Breast epithelium (tissue), 4 donors: ENCODE results near the gene ANKH. TPM values are rescaled to one million over a fixed set of nuclear protein-coding genes. Genes with fewer than 3 reads are reported as not detected.

Experiments used
- DNase-seq, 2 donors: peaks; one replicate each; pipeline ENCODE4 v3.0.0-alpha.2; 2019; ENCODE audit warnings: low spot score in 2 of 2
- H3K27ac ChIP-seq, 2 donors: fragments of 200-600 bp; sonication (generic) in 1 of 2; one replicate each; pipeline ENCODE4 v1.5.1; 2016 to 2019; ENCODE audit warnings: mild to moderate bottlenecking in 1 of 2
- H3K27me3 ChIP-seq, 2 donors: fragments of 200-600 bp; sonication (generic) in 1 of 2; one replicate each; pipeline versions ENCODE4 v1.5.1 to v1.6.0; 2017 to 2019; ENCODE audit warnings: control low read depth in 1 of 2, mild to moderate bottlenecking in 1 of 2
- H3K36me3 ChIP-seq: fragments of 200-600 bp; one replicate; pipeline ENCODE4 v1.5.1; 2019
- H3K4me1 ChIP-seq, 2 donors: fragments of 200-600 bp; sonication (generic); one replicate each; pipeline ENCODE4 v1.5.1; 2016 to 2019; ENCODE audit warnings: control low read depth in 1 of 2
- H3K4me3 ChIP-seq, 3 donors: fragments of 200-600 bp; sonication (generic); 1 replicate in 2 of 3; 2 replicates in 1 of 3; pipeline ENCODE4 v1.5.1; 2016 to 2019; ENCODE audit warnings: mild to moderate bottlenecking in 3 of 3, moderate library complexity in 2 of 3
- H3K9me3 ChIP-seq, 2 donors: fragments of 200-600 bp; sonication (generic) in 1 of 2; one replicate each; pipeline ENCODE4 v1.5.1; 2016 to 2019; ENCODE audit warnings: control low read depth in 1 of 2
- CTCF ChIP-seq, 3 donors: fragments of 450-650 bp; IDR thresholded peaks; one replicate each; pipeline ENCODE4 v1.5.1; 2016 to 2017; ENCODE audit warnings: antibody characterized with exemption in 3 of 3, mild to moderate bottlenecking in 3 of 3, moderate library complexity in 3 of 3
- POLR2A ChIP-seq: fragments of 450-650 bp; IDR thresholded peaks from one replicate; pipeline ENCODE4 v1.6.1; 2016; ENCODE audit warnings: antibody characterized with exemption, mild to moderate bottlenecking, moderate library complexity
- POLR2AphosphoS5 ChIP-seq, 3 donors: sonication (generic); formaldehyde crosslinking; IDR thresholded peaks; one replicate each; pipeline ENCODE4 v1.6.1; 2017; ENCODE audit warnings: antibody characterized with exemption in 3 of 3
- intact Hi-C: fragments of 100-400 bp; cut with DNase I; formaldehyde crosslinking; loops from one replicate; pipeline ENCODE4 v1.15.1; 2023; ENCODE audit warnings: low total_unique reads
- total RNA-seq, 3 donors: library from RNA; depleted of rRNA; stranded (reverse); fragments of >200 nt; gene quantifications; one replicate each; pipeline ENCODE4 v1.1.0, GENCODE V29; 2016

Gene ANKH
- total RNA-seq, 3 donors from 2014 or later, result 31.5 to 83.1 (median 52.1) TPM

GRCh38 chr5:14729448-14730385, 141.9 kb downstream of the ANKH start:
- H3K27ac ChIP-seq, result no peak overlapping the region
- no peaks in the 10 kb centered on the region for H3K9me3 ChIP-seq
- H3K4me3 ChIP-seq, result no peak overlapping the region
- H3K4me1 ChIP-seq, result no peaks in the 10 kb centered on the region
- H3K36me3 ChIP-seq, result no peaks in the 10 kb centered on the region
- no peak for DNase-seq
- TF ChIP-seq CTCF (IDR thresholded peaks at IDR 0.05) (no peak), POLR2AphosphoS5 (IDR thresholded peaks at IDR 0.05) (no peak), POLR2A (no peak)
- H3K27me3 ChIP-seq, result no peaks in the 10 kb centered on the region
- intact Hi-C loops, result loop anchor here (5.0 kb wide), 1 partner anchor 283 kb away; no protein-coding TSS in a partner anchor

- Histone ChIP-seq H3K36me3 (no peaks in the 10 kb centered on the region), H3K27ac (peak overlapping the region in 1 of 2 donors; percentile 32)
- intact Hi-C loops, result loop anchor here (5.0 kb wide), 1 partner anchor 284 kb away; no protein-coding TSS in a partner anchor
Measured at GRCh38 chr5:14728459-14728938, 143.1 kb downstream of the ANKH start.

GRCh38 chr5:14727928-14728458, 143.6 kb downstream of the ANKH start:
- Histone ChIP-seq H3K36me3 (no peaks in the 10 kb centered on the region), H3K27me3 (no peaks in the 10 kb centered on the region), H3K9me3 (no peaks in the 10 kb centered on the region), H3K4me3 (no peak overlapping the region), H3K4me1 (no peaks in the 10 kb centered on the region), H3K27ac (peak overlapping the region in 1 of 2 donors; percentile 32)
- intact Hi-C loops, result loop anchor here (5.0 kb wide), 1 partner anchor 284 kb away; no protein-coding TSS in a partner anchor
- no peak for DNase-seq
- TF ChIP-seq POLR2A (no peak), CTCF (IDR thresholded peaks at IDR 0.05) (no peak), POLR2AphosphoS5 (IDR thresholded peaks at IDR 0.05) (no peak)

More at GRCh38 chr5:14728459-14728938, 143.1 kb downstream of the ANKH start:
- no peaks in the 10 kb centered on the region for H3K27me3 ChIP-seq
- TF ChIP-seq CTCF (IDR thresholded peaks at IDR 0.05) (no peak), POLR2A (no peak), POLR2AphosphoS5 (IDR thresholded peaks at IDR 0.05) (no peak)
- DNase-seq, result no peak
- H3K4me3 ChIP-seq, result no peak overlapping the region
- no peaks in the 10 kb centered on the region for H3K4me1 ChIP-seq
- no peaks in the 10 kb centered on the region for H3K9me3 ChIP-seq

- Histone ChIP-seq H3K36me3 (no peaks in the 10 kb centered on the region), H3K9me3 (no peaks in the 10 kb centered on the region), H3K4me1 (no peaks in the 10 kb centered on the region), H3K4me3 (no peak overlapping the region), H3K27ac (no peak overlapping the region), H3K27me3 (no peaks in the 10 kb centered on the region)
- intact Hi-C loops, result loop anchor here (5.0 kb wide), 1 partner anchor 285 kb away; no protein-coding TSS in a partner anchor
- DNase-seq, result peak; percentile 53 to 81
- TF ChIP-seq CTCF (IDR thresholded peaks at IDR 0.05) (peak; percentile 95 to 97 (median 95)), POLR2A (no peak), POLR2AphosphoS5 (IDR thresholded peaks at IDR 0.05) (peak in 1 of 3 donors; percentile 42)
Measured at GRCh38 chr5:14727428-14727865, 144.1 kb downstream of the ANKH start.
